Stimulated activated CD4-positive, alpha-beta T cell treated with anti-CD3 and anti-CD28 coated beads, Interleukin-4, amount 100 ng/mL, for 48 hours (primary cell): ENCODE measurements around the gene DENND1A.
"Not testable (repeated sequence)": the region's sequence is repeated elsewhere in the genome, so short reads cannot be mapped to it uniquely, and the experiment has no call there.

Experiments
- DNase-seq, 2 donors: peaks; one replicate each; pipeline ENCODE4 v3.0.0-alpha.2; 2020; ENCODE audit warnings: low read depth in 2 of 2

Gene DENND1A

DNA sequence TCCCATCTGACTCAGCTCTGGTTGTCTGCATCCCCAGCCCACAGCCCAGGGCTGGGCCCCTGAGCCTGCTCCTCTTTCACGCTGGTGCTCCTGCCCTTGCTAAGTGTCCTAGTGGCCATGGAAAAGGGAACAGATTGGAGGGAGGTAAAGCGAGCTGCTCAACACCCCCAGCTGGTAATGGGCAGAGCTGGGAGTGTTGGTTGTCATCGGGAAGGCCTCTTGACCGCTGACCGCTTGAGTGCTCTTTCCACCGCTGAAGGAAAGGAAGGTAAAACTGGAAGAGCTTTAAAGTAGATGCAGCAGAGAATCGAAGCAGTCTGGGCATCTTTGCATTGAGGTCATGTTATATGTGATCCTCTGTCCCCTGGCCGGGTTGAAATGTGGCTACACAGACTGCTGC, 513.8 kb downstream of the DENND1A start:
- no peak for DNase-seq

DNA sequence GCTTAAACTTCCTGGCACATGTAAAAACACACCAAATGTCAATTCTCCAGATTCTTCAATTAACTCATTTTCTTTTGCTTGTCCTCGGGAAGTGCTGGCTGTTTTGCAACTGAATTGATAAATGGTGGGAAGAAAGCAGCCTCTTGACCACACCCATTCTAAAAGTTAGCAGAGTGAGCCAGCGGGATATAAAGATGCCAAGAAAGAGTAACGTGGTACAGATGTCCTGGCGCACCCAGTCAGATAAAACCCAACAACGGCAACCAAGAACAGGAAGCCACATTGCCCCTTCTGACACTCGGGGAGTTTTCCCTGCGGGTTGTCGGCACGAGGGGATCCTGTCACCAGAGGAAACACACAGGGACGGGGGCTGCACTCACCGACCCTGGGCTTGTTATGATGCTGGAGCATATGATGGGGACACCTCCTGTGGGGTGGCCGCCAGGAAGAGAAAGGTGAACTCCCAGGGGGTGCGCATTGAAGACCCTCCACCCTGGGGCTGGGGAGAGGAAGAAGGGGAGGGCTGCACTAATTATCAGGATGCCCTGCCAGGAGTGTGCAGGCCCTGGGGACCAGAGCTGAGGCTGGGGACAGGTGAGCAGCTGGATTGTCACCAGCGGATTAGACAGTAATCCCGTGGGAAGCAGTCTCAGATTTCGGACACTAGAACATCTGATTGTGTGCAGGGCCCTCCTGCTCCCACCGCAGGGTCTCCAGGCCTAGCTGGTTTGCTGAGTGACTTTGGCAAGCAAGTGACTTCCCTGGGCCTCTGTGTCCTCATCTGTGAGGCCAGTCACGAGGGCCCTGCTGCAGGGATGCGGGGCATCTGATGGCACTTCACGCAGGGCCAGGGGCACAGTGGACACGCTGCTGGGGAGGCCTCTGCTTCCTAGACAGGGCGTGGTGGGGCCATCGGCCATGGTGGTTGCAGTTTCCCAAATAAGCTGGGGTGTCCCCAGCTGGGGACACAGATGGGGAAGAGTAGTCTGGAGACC, 514.7 kb downstream of the DENND1A start:
- no peak for DNase-seq

DNA sequence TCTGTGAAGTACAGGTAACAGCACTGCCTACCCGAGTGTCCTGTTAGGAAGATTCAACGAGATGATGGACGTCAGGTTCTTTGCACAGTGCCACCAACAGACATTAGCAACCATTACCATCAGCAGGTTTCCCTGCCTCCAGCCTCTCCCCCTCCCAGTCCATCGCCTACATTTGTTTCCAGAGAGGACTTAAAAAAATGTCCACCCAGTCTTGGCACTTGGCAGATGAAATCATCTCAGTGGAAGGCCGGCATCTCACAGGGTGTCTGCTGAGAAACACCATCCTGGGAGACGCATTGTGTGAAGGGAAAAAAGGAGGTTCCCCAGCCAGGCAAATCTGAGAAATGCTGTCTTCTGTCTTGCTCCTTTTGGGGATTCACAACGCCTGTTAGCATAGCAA, 515.7 kb downstream of the DENND1A start:
- no peak for DNase-seq

DNA sequence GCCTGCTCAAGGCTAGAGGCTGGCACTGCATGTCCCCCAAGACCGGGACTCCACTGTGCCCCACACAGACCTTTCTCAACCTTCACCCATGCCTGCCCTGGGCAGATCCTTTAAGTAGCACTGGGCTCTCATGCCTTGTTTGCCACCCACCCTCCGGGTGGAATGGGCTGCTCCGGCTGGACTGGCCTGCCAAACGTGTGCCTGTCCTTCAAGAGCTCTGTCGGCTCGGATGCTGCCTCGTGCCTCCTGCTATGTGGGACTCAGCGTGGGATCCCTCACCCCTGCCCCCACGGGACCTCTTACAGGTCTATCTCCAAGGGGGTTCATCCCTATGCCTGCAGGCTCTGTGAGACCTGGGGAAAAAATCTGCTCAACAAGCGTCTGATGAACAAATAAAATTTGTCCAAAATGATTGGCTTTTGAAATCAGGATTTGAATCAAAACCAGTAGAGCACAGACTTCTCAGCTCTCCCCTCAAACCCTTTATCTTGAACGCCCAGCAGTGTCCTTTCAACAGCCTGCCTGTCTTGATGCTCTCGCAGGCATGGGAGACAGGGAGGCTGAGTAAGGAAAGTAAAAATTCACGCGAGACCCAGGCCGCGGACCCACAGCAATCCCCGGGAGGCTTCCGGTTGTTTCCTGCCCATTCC, 517.6 kb downstream of the DENND1A start:
- no peak for DNase-seq

DNA sequence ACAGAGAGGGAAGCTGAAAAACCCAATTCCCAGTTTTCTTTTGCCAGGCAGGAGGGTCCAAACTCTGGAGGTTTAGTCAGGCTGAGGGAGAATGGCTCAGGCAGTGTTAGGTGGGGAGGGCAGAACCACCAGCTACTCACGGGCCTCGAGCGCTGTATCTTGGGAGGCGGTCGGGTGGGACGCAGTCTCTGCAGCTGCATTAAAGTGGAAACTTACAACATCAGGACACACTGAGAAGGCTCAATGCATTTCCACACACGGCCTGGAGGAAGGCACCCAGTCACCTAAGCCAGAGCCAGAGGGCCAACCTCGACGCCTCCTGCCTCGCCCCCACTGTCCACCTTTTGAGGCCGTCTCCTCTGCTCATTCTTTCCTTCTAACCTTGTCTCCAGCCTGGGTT, 518.3 kb downstream of the DENND1A start:
- no peak for DNase-seq

DNA sequence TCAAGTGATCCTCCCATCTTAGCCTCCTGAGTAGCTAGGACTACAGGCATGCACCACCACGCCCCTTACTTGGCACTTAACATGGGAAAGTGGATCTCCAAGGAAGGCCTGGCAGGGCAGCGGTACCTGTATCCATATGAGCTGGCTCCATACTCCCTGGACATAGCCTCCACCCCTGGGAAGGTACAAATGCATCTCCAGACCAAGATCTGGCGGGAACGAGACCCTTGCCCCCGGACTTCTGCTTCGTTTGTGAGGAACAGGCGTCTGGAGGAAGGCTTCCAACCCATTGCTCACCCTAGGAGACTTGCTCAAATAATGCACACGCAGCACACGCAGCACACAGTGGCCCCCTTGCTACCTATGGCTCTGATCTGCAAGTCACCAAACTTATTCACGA, 518.7 kb downstream of the DENND1A start:
- DNase-seq: no peak

DNA sequence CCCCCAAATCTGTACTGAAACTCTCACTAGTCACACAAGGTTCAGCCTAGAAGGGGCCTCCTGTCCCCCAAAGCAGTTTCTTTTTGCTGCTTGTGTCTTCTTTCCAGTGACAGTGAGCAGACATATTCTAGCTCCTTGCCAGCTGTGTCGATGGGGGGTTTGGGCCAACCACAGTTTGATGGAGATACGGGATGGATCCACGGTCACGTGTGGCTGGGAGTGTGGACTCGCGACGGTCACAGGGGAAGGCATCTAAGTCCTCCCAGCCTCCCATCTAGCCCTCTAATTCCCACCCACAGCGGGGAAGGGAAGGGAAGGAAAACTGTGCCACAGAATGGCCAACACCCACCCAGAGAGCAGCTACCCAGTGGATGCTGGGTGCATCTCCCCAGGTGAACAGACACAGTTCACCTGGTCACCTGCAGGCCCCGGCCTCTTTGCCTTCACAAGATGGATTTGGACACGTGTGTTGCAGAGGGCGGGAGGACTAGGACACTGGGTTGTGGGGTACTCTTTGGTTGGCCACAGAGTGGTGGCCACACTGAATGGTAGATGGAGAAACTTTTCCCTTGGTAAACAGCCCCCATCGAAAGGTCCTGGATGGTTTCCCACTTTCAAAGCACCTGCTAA, 519.5 kb downstream of the DENND1A start:
- DNase-seq: no peak

DNA sequence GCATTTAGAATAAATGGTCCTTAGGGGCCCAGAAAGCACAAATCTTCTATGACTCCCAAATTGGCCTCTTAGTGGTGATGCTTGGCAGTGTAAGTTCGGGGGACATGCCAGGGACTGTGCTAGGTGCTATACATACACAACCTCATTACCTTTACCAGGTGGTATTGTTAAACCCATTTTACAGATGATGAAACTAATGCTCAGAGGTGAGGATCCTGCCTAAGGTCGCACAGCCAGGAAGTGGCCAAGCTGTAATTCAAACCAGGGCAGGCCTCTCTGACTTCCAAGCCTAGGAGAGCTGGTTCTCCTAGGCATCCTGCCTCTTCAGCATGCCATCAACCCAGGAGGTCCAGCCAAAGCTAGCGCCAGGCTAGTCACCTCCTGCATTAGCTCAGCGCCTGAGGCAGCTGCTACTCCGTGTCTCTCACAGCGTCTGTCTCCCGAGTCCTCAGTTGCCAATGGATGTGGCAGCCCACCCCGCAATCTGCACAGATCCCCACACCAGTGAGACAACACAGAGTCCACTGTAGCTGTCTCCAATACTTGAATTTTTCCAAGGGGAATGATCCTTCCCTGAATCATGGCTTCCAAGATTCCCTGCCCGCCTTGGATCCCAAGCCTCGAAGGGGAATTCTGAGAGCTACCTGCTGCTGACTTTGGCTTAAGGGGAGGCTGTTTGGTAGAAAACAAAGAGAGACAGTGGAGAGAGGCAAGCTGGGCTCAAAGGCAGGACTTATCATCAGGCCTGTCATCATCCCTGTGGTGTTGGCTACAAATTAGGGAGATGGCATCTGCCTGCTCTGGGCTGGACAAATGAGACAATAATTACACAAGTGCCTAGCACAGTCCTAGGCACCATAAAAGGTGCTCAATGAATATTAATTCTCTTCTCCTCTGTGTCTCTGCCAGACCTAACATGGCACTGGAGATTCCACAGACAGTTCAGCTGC, 521.3 kb downstream of the DENND1A start:
- no peak for DNase-seq

DNA sequence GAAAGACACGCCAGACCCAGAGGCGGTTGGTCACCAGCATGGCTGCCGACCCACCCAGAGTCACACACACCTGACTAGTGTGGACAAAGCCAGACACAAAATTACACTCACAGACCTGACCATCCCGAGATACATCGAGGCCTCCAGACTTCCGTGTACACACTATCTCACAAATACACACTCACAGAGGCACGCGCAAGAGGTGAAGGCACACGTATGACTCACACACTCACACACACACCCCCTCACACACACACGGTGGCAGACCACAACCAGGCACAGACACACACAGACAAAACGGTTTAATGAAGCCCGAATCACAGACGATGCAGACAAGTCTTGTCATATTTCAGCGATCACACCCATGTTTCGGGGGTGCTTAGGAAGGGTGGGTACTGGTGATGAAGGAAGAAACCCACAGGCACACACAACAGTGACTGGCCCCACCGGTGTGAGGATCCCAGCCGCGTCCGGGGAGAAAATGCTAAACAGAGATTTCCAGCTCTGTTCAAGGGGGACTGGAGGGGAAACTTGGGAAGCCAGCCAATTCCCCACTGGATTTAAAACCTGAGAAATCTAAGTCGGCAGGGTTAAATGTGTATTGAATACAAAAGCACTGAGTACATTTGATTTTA, 522.6 kb downstream of the DENND1A start:
- no peak for DNase-seq

DNA sequence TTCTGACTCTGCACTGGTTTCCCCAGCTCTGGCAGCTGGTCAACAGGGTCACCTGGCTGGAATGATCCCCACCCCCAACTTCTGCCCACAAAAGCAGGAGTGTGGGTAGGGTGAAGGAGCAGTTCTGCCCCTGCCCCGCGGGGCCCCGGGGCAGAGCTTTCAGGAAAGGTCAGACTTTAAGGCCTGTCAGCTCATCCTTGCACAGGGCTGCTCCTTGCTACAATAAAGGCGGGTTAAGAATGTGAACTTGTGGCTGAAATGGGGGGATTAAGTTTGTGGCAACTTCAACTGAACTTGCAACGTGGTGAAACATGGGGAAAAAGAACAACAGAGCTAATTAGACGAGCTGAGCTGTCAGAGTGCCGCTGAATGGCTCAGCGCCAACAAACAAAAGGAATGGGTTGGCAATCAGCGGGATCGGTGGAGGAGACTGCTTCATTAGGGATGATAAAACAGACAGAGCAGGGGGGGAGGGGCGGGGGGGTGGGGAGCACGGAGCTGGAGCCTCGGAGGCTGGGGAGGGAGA, 523.2 kb downstream of the DENND1A start:
- DNase-seq: no peak

DNA sequence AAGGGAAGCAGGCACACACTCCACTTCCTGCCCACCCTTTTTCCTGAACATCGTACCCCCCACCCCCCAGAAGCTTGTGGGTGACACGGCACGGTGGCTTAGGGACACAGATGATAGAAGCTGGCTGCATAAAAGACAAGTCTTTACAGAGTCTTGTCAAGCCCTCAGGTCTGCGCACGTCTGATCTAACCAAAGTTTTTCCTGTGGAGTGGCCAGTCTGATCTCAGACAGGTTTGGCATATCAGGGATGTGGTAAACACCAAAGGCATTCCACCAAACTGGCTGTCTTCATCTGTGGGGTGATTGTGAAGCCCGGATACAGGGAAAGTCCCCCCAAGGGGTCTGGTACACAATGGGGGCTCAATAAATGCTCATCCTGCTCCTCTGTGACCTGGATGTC, 523.9 kb downstream of the DENND1A start:
- DNase-seq: no peak

DNA sequence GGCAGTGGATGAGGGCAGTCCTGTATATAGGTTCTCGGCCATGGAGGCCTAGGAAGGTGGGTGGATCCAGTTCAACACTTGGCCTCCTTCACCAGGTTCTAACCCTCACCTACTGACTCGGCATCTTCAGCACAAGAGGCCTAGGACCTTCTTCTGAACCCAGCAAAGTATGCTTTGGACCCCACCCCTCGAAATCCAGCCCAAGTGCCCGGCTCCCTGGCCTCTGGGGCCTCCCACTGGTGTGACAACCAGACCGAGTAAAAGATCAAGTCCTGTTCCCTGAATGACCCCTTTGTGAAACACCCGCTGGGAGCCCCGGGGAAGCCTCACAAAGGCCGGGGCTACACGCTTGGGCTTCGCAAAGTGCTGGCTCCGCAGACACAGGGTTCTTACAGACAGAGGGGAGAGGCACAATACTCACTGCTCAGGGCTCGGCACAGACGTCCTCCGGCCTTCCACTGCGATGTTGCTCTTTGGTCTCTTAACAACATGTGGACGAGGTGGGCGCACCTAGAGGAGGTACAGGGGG, 526.9 kb downstream of the DENND1A start:
- no peak for DNase-seq

DNA sequence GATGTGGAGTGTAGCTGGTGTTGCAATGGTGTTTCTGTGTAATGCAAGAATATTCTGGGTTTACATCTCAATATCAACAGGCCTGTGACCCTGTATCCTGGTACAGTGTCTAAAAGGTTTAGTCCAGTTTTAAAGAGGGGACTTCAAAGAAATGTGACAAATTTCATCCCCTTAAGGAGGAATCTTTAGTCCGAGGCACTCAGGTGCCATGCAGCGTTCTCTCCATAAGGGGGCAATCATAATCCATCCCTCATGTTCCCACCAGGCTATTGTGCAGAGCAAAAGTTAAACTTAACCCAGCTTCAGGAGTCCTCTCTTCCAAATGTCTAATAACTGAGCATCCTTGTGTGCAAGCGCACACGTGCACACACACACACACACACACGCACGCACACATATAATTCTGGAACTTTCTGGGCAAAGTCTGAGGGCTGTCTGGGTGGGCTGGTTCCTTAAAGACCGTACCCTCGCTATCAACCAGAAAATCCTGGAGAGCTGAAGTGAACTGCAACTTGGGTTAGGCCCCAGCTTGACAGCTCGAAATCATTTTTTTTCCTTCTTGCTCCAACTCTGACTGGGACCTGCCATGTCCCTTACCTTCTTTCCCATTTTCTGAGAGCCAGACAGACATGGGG, 527.9 kb downstream of the DENND1A start:
- peak in 1 of 2 donors; percentile 6 for DNase-seq

DNA sequence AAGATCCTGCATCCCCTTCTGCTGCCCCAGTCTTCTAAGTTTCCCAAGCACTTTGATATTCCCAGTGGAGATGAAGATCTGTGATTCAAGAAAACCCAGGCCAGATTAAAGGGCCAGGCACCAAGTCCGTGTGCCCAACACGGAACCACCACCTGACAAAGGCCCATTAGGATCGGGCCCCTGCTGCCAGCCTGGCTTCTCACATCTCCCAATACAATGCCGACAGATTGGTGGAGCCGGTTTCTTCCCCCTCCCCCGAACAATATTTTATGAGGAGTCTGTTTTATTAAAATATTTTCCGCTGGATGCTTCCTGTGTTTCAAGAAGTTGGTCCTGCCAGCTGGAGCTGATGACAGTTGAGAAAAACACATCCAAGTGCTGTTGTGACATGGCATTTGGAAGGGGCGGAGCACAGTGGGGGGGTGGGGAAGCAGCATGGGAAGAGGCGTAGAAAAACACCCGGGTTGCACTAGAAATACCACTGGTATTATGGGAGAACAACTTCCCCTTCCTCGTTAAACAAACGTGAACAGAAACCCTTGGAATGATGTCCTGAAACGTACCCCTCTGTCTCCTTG, 528.9 kb downstream of the DENND1A start:
- DNase-seq: no peak

DNA sequence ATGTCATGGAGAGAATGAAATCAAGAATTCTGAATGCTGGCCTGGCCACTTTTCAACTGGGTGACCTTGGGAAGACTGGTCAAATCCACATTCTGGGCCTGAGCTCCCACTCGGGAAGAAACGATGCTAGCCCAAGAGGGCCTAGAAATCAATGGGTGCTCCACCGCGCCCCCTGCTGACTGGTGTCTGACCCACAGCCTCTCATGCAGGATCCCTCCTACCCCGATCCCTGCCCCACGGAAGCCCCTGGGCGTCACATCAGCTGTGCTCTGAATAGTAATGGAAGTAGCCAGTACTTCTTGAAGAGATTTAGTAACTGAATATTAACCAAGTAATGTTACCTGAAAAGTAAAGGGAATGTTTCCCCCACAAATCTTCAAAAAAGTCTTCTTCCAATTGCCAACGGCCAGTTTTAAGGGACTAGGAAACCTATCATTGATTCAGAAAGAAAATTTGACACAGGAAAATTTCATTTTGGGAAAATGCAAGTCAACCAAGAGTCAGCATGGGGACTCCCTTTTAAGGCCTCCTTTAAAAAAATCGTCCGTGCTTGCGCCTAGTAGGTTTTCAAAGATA, 530.0 kb downstream of the DENND1A start:
- peak in 1 of 2 donors; percentile 37 for DNase-seq

DNA sequence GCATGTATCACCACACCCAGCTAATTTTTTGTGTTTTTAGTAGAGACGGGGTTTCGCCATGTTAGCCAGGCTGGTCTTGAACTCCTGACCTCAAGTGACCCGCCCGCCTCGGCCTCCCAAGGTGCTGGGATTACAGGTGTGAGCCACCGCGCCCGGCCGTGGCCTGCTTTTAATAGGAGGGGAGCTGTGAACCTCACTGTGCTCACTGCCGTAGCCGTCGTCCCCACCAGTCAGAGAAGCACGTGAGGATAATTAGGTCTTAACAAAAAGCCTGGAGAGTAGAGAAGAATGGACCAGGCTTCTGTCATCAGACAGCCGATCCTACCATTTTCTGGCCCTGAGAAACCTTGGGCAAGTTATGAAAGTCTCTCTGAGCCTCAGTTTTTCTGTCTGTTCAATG, 531.0 kb downstream of the DENND1A start:
- DNase-seq: not testable (repeated sequence)

DNA sequence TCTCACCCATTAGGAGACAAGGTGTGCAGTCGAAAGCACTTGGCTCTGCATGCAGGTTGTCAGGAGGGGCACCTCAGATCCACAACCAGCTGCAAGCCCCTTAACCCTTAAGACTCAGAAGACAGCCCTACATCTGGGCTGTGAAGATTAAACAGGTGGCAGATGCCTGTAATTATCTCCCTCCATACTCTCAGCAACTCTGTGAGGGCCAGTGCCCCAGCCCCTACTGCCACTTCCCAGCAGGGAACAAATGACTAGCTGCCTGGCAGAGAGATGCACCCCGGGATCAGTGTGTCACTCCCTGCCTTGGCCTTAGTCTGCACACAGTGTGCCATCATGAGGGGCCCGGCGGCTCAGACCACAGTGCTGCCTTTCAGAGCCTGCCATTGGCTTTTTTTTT, 532.0 kb downstream of the DENND1A start:
- no peak for DNase-seq

DNA sequence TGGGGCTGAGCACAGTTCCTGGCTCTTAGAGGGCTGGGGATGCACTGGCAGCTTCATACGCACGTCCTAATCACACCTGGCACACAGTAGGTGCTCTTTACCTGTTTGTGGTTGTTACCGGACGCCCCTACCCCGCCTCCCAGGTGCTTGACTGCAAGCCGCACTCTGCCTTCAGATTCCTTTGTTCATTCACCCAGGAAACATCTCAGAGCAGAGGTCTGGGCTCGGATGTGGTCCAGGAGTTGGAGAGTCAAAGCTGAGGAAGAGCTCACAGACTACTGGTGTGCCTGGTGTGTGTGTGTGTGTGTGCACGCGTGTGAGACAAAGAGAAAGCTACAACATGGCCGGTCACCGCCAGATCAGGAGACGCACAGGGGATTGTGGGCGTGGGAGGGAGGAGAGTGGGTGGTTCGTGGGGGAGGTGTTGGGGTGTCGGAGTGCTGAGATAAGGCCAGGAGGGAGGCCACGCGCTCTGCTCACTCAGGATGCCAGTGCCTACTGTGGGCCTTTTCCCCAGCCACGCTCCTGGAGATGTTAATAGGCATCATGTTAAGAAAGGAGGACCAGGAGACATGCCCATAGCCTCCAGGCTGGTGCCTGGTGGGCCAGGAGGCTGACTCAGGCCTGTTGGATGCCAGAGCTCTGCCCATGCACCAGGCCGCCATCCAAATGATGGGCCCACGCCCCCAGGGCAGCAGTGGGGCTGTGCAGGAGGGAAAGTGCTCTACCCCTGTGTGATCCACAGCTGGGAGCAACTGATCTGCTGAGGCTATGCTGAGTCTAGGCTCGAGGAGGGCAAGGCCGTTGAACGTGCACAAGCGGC, 534.0 kb downstream of the DENND1A start:
- no peak for DNase-seq
